ENCODE data around the gene MED23.

The MED23 gene

GRCh38 chr6:131628726-131629125, 684 bp upstream of the MED23 start:
- no peak for TF ChIP-seq CTCF (IDR thresholded peaks at IDR 0.05; ENCODE audit: insufficient read depth, low read length, missing control alignments)
- H3K4me3 ChIP-seq (ENCODE audit: low read depth, low read length) = no peak overlapping the region
- no peak for DNase-seq (ENCODE audit: low read depth, low spot score)
- ChIA-PET CTCF (interaction anchor here (0.6 to 5.1 kb wide), 48 partner anchors 10 to 853 kb away, joined by 3 to 88 read pairs (median 4); partner anchors contain the start of gene ENPP3), POLR2A (interaction anchor here (0.7 kb wide), 1 partner anchor 512 kb away, joined by 3 read pairs; no protein-coding TSS in a partner anchor)

- TF ChIP-seq CTCF (IDR thresholded peaks at IDR 0.05; ENCODE audit: insufficient read depth, low read length, missing control alignments) = no peak
- ChIA-PET CTCF (no interaction called here), POLR2A (no interaction called here)
- H3K4me3 ChIP-seq (ENCODE audit: low read depth, low read length) = no peak overlapping the region
- no peak for DNase-seq (ENCODE audit: low read depth, low spot score)
Observed at GRCh38 chr6:131615275-131615674, 12.8 kb downstream of the MED23 start.

GRCh38 chr6:131613296-131613925, 14.6 kb downstream of the MED23 start:
- TF ChIP-seq CTCF (IDR thresholded peaks at IDR 0.05; ENCODE audit: insufficient read depth, low read length, missing control alignments) = no peak
- DNase-seq (ENCODE audit: low read depth, low spot score) = no peak
- no peak overlapping the region for H3K4me3 ChIP-seq (ENCODE audit: low read depth, low read length)
- POLR2A ChIA-PET = no interaction called here
- CTCF ChIA-PET = interaction anchor here (1.0 to 5.1 kb wide), 2 partner anchors 9 to 14 kb away, joined by 3 to 52 read pairs; partner anchors contain the start of gene MED23

DNA sequence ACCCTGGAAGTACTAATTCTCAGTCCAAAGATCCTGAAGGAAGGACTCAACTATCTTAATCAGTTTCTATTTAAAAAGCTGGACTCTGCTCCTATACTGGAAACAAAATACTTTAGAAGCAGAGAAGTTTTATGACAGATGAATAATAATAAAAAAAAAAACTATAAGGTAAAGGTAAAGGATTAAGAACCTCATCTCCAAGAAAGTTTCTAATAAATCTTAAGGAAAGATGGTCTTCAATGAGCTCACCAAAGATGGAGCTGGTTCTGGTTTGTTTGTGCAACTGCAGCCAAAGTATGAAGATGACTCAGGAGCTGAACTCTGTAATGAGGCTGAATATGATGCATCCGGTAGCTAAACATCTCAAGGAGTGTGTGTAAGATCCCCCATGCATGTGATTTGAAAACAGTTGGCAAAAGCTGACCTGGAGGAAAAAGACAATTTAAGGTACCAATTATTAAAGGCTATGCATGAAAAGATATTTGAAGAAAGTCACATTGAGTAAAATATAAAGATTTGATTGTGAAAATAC, 25.2 kb downstream of the MED23 start:
- POLR2A ChIA-PET = no interaction called here
- no peak overlapping the region for H3K4me3 ChIP-seq (ENCODE audit: low read depth, low read length)
- no peak for TF ChIP-seq CTCF (IDR thresholded peaks at IDR 0.05; ENCODE audit: insufficient read depth, low read length, missing control alignments)
- peak; percentile 83 for DNase-seq (ENCODE audit: low read depth, low spot score)
- CTCF ChIA-PET = interaction anchor here (0.9 to 7.9 kb wide), 3 partner anchors 20 to 26 kb away, joined by 4 to 59 read pairs (median 5); partner anchors contain the start of gene MED23

DNA sequence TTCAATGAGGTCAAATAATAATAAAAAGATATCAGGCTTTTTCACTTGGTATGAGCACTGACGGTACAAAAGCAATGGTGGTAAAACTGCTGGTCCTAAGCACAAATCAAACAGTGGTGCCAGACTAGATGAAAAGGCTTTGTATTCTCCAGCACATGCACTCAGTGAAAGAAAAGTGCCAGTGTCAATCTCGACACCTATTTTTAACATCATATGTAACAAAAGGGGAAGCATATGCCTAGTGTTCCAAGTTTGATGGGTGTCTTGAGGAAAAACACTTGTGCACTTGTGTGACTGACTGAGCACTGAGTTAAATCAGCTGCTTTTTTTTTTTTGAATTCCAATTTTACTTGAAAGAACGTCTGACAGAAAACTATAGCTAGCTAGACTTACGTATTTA, 27.3 kb downstream of the MED23 start:
- TF ChIP-seq CTCF (IDR thresholded peaks at IDR 0.05; ENCODE audit: insufficient read depth, low read length, missing control alignments) = no peak
- CTCF ChIA-PET = interaction anchor here (7.9 kb wide), 1 partner anchor 28 kb away, joined by 59 read pairs; the partner anchor contains the start of gene MED23
- H3K4me3 ChIP-seq (ENCODE audit: low read depth, low read length) = no peak overlapping the region
- DNase-seq (ENCODE audit: low read depth, low spot score) = no peak
- POLR2A ChIA-PET = no interaction called here

GRCh38 chr6:131597446-131597845, 30.6 kb downstream of the MED23 start:
- H3K4me3 ChIP-seq (ENCODE audit: low read depth, low read length) = no peak overlapping the region
- TF ChIP-seq CTCF (IDR thresholded peaks at IDR 0.05; ENCODE audit: insufficient read depth, low read length, missing control alignments) = no peak
- ChIA-PET POLR2A (interaction anchor here (0.6 kb wide), 1 partner anchor 11 kb away, joined by 3 read pairs; no protein-coding TSS in a partner anchor), CTCF (interaction anchor here (0.7 to 2.5 kb wide), 6 partner anchors 10 to 414 kb away, joined by 3 to 9 read pairs (median 4); partner anchors contain the start of gene MED23)
- DNase-seq (ENCODE audit: low read depth, low spot score) = no peak

All from AG04449 (cell line).